NB4 (cell line): Measurements from ENCODE around the gene MMP3.

Source experiments
- MYC ChIP-seq: IDR thresholded peaks from 2 replicates; pipeline ENCODE4 v1.6.1; 2011; ENCODE audit warnings: low read depth, low read length
- POLR2A ChIP-seq: IDR thresholded peaks from 2 replicates; pipeline ENCODE4 v1.6.1; 2011; ENCODE audit warnings: mild to moderate bottlenecking; ENCODE audit not compliant: insufficient read length; ENCODE audit errors: extremely low read depth
- TF ChIP-seq, protein P1 (sequence below): IDR thresholded peaks from one replicate; pipeline ENCODE4 v1.5.1; 2012; ENCODE audit warnings: low read depth, low read length
- TF ChIP-seq, protein P2 (sequence below): IDR thresholded peaks from 2 replicates; pipeline ENCODE4 v1.6.1; 2011; ENCODE audit warnings: low read depth, low read length

DNA sequence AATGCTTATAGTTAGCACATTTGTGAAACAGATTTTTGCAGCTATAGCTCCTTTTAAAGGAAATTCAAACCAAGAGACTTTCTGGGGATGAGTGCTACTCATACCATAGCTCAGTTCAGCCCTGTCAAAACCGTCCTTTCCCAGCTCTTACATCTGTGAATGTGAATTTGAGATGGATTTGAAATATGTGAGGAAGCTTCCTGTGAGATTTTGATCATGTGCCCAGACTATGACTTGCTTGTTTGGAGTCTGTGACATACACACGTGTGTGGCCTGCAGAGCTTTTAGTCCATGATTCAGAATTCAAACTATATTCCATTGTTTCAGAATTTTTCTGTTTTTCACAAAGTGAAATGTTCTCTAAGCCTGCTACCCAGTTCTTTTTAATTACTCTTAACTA lies 41.1 kb downstream of the MMP3 start:
- TF ChIP-seq, protein P1, sequence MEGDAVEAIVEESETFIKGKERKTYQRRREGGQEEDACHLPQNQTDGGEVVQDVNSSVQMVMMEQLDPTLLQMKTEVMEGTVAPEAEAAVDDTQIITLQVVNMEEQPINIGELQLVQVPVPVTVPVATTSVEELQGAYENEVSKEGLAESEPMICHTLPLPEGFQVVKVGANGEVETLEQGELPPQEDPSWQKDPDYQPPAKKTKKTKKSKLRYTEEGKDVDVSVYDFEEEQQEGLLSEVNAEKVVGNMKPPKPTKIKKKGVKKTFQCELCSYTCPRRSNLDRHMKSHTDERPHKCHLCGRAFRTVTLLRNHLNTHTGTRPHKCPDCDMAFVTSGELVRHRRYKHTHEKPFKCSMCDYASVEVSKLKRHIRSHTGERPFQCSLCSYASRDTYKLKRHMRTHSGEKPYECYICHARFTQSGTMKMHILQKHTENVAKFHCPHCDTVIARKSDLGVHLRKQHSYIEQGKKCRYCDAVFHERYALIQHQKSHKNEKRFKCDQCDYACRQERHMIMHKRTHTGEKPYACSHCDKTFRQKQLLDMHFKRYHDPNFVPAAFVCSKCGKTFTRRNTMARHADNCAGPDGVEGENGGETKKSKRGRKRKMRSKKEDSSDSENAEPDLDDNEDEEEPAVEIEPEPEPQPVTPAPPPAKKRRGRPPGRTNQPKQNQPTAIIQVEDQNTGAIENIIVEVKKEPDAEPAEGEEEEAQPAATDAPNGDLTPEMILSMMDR: no peak
- TF ChIP-seq POLR2A (no peak), MYC (no peak)
- TF ChIP-seq, protein P2, sequence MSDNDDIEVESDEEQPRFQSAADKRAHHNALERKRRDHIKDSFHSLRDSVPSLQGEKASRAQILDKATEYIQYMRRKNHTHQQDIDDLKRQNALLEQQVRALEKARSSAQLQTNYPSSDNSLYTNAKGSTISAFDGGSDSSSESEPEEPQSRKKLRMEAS: no peak
